ENCODE measurements around the gene USP24. TPM values are rescaled to one million over a fixed set of nuclear protein-coding genes. Genes with fewer than 3 reads are reported as not detected.
"Not testable (repeated sequence)": the region's sequence is repeated elsewhere in the genome, so short reads cannot be mapped to it uniquely, and the experiment has no call there.

USP24 gene
- polyA plus RNA-seq, 1 donor (not counting 4 experiments of a cell fraction or from before 2014, with no cell fraction given) = 22.5 TPM

- H3K4me3 ChIP-seq (ENCODE audit: control insufficient read depth in 2 of 3, extremely low read depth in 1 of 3, insufficient read depth in 2 of 3, low read depth in 1 of 3, low read length in 3 of 3); H2AFZ ChIP-seq (ENCODE audit: control insufficient read depth, low read length); H3K27ac ChIP-seq (ENCODE audit: control insufficient read depth, insufficient read depth, low read length); H3K27me3 ChIP-seq (ENCODE audit: control insufficient read depth, extremely low read depth, insufficient read depth, low read length); H4K20me1 ChIP-seq (ENCODE audit: control insufficient read depth, extremely low read depth, insufficient read depth, low read length); FAIRE-seq; H3K36me3 ChIP-seq (ENCODE audit: control insufficient read depth in 2 of 2, extremely low read depth in 1 of 2, insufficient read depth in 2 of 2, low read length in 2 of 2); H3K4me2 ChIP-seq (ENCODE audit: control insufficient read depth, extremely low read depth, insufficient read depth, low read depth, low read length); H3K9ac ChIP-seq (ENCODE audit: control insufficient read depth, extremely low read depth, insufficient read depth, low read length); DNase-seq (ENCODE audit: low read depth, low spot score); H3K9me3 ChIP-seq (ENCODE audit: control insufficient read depth, low read depth, low read length); dilution Hi-C loops (cut with MboI; ENCODE audit: extremely low pct_ligation_motif_present, low sequenced_read_pairs); H3K9me1 ChIP-seq (ENCODE audit: control insufficient read depth, extremely low read depth, insufficient read depth, low read length); H3K79me2 ChIP-seq (ENCODE audit: control insufficient read depth, insufficient read depth, low read length); H3K4me1 ChIP-seq (ENCODE audit: control insufficient read depth, extremely low read depth, insufficient read depth, low read length): not testable (repeated sequence)
Measured at GRCh38 chr1:55024163-55024562, 191.0 kb downstream of the USP24 start.

DNA sequence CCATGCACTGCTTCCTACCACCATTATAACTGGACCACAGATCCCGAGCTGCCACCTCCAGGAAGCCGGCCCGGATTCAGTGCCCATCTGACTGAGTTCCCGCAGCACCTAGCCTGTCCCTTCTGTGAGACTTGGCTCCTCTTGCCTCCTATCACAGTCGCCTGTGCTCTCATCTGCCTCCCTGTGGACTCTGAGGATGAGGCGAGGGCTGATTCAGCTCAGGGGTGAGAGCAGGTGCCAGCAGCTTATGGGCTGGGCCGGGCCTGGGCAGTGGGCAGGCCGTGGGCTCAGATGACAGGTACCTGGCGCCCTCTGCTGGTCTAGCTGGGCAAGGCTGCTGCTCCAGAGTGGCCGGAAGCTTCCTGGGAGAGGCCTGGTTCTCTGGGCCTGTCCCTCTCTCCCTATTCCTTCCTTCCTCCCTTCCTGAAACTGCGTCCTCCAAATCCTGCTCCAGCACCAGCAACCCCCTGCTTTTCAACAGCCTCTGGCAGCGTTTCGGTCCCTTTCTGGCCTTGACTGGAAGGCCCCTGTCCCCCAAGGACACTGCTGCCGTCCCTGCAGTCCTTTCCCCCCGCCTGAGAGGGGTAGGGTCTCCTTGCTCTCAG, 193.1 kb downstream of the USP24 start:
- no peaks in the 10 kb centered on the region for H4K20me1 ChIP-seq (ENCODE audit: control insufficient read depth, extremely low read depth, insufficient read depth, low read length)
- no peak overlapping the region for H3K27ac ChIP-seq (ENCODE audit: control insufficient read depth, insufficient read depth, low read length)
- DNase-seq (ENCODE audit: low read depth, low spot score) (peak; percentile 82), FAIRE-seq (peak; percentile 93)
- TF ChIP-seq CTCF (optimal IDR thresholded peaks at IDR 0.05 in 1 of 3, IDR thresholded peaks at IDR 0.05 in 1 of 3, conservative IDR thresholded peaks at IDR 0.05 in 1 of 3; ENCODE audit: extremely low read depth in 1 of 3, insufficient read depth in 2 of 3, low read length in 3 of 3) (peak; percentile 91 to 100 (median 98)), EZH2 (IDR thresholded peaks at IDR 0.05; ENCODE audit: low read length) (no peak)
- no peak overlapping the region for H3K4me3 ChIP-seq (ENCODE audit: control insufficient read depth in 2 of 3, extremely low read depth in 1 of 3, insufficient read depth in 2 of 3, low read depth in 1 of 3, low read length in 3 of 3)
- no peaks in the 10 kb centered on the region for H3K36me3 ChIP-seq (ENCODE audit: control insufficient read depth in 2 of 2, extremely low read depth in 1 of 2, insufficient read depth in 2 of 2, low read length in 2 of 2)
- peak overlapping the region; percentile 54 for H3K9ac ChIP-seq (ENCODE audit: control insufficient read depth, extremely low read depth, insufficient read depth, low read length)
- H3K27me3 ChIP-seq (ENCODE audit: control insufficient read depth, extremely low read depth, insufficient read depth, low read length) = no peaks in the 10 kb centered on the region
- no peaks in the 10 kb centered on the region for H3K9me1 ChIP-seq (ENCODE audit: control insufficient read depth, extremely low read depth, insufficient read depth, low read length)
- H3K9me3 ChIP-seq (ENCODE audit: control insufficient read depth, low read depth, low read length) = no peaks in the 10 kb centered on the region
- dilution Hi-C loops (cut with MboI; ENCODE audit: extremely low pct_ligation_motif_present, low sequenced_read_pairs) = no loop called here
- H3K4me2 ChIP-seq (ENCODE audit: control insufficient read depth, extremely low read depth, insufficient read depth, low read depth, low read length) = no peak overlapping the region
- no peaks in the 10 kb centered on the region for H3K4me1 ChIP-seq (ENCODE audit: control insufficient read depth, extremely low read depth, insufficient read depth, low read length)
- no peaks in the 10 kb centered on the region for H3K79me2 ChIP-seq (ENCODE audit: control insufficient read depth, insufficient read depth, low read length)
- peak overlapping the region; percentile 96 for H2AFZ ChIP-seq (ENCODE audit: control insufficient read depth, low read length)

DNA sequence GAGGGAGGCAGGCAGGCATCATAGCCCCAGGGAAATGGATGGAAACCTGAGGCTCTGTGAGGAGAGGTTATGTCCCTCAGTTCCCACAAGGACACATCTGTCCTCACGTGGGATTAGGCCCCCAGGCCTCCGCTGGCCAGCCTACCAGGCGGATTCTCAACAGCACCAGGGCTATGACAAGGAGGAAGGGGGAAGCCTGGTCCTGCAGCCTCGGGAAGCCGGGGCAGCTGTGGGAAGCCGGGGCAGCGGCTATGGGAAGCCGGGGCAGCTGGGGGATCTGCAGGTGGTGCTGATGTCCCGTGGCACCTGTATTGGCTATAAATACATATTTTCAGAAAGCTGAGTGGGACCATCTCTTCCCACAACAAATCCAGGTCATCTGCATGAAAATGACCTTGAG, 196.8 kb downstream of the USP24 start:
- no peaks in the 10 kb centered on the region for H3K79me2 ChIP-seq (ENCODE audit: control insufficient read depth, insufficient read depth, low read length)
- dilution Hi-C loops (cut with MboI; ENCODE audit: extremely low pct_ligation_motif_present, low sequenced_read_pairs) = no loop called here
- no peak for TF ChIP-seq CTCF (optimal IDR thresholded peaks at IDR 0.05 in 1 of 3, IDR thresholded peaks at IDR 0.05 in 1 of 3, conservative IDR thresholded peaks at IDR 0.05 in 1 of 3; ENCODE audit: extremely low read depth in 1 of 3, insufficient read depth in 2 of 3, low read length in 3 of 3)
- TF ChIP-seq EZH2 (IDR thresholded peaks at IDR 0.05; ENCODE audit: low read length) = no peak
- H2AFZ ChIP-seq (ENCODE audit: control insufficient read depth, low read length) = no peak overlapping the region
- no peak for FAIRE-seq
- no peak for DNase-seq (ENCODE audit: low read depth, low spot score)
- H3K4me3 ChIP-seq (ENCODE audit: control insufficient read depth in 2 of 3, extremely low read depth in 1 of 3, insufficient read depth in 2 of 3, low read depth in 1 of 3, low read length in 3 of 3) = no peak overlapping the region
- no peak overlapping the region for H3K4me2 ChIP-seq (ENCODE audit: control insufficient read depth, extremely low read depth, insufficient read depth, low read depth, low read length)
- H4K20me1 ChIP-seq (ENCODE audit: control insufficient read depth, extremely low read depth, insufficient read depth, low read length) = no peaks in the 10 kb centered on the region
- H3K4me1 ChIP-seq (ENCODE audit: control insufficient read depth, extremely low read depth, insufficient read depth, low read length) = no peaks in the 10 kb centered on the region
- H3K9me1 ChIP-seq (ENCODE audit: control insufficient read depth, extremely low read depth, insufficient read depth, low read length) = no peaks in the 10 kb centered on the region
- no peak overlapping the region for H3K27ac ChIP-seq (ENCODE audit: control insufficient read depth, insufficient read depth, low read length)
- H3K27me3 ChIP-seq (ENCODE audit: control insufficient read depth, extremely low read depth, insufficient read depth, low read length) = peaks cover 24% of the 10 kb centered on the region
- no peaks in the 10 kb centered on the region for H3K36me3 ChIP-seq (ENCODE audit: control insufficient read depth in 2 of 2, extremely low read depth in 1 of 2, insufficient read depth in 2 of 2, low read length in 2 of 2)
- H3K9ac ChIP-seq (ENCODE audit: control insufficient read depth, extremely low read depth, insufficient read depth, low read length) = no peak overlapping the region
- no peaks in the 10 kb centered on the region for H3K9me3 ChIP-seq (ENCODE audit: control insufficient read depth, low read depth, low read length)

Measured in keratinocyte (primary cell).